ENCODE results near the gene MBD3L2.
"Not testable (repeated sequence)": the region's sequence is repeated elsewhere in the genome, so short reads cannot be mapped to it uniquely, and the experiment has no call there.

DNA sequence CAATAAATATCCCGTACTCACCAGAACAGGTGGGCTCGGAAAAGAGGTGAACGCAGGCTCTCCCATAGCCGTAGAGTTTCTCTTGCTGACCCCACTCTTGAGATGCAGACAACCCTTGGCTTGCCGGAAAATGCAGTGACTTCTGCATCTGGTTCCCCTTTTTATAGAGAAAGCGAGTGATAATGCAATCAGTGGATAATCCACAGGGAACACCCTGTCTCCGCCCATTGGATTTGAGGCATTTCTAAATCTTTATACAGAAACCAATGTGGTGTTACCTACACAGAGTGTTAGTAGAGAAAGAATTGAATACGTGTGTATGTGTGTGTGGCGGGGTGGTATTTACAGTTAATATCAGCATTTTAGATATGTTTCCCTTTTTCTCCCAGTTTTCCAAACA, 9.0 kb upstream of the MBD3L2 start, which contains the start of gene MBD3L4:
- TF ChIP-seq, protein P1, sequence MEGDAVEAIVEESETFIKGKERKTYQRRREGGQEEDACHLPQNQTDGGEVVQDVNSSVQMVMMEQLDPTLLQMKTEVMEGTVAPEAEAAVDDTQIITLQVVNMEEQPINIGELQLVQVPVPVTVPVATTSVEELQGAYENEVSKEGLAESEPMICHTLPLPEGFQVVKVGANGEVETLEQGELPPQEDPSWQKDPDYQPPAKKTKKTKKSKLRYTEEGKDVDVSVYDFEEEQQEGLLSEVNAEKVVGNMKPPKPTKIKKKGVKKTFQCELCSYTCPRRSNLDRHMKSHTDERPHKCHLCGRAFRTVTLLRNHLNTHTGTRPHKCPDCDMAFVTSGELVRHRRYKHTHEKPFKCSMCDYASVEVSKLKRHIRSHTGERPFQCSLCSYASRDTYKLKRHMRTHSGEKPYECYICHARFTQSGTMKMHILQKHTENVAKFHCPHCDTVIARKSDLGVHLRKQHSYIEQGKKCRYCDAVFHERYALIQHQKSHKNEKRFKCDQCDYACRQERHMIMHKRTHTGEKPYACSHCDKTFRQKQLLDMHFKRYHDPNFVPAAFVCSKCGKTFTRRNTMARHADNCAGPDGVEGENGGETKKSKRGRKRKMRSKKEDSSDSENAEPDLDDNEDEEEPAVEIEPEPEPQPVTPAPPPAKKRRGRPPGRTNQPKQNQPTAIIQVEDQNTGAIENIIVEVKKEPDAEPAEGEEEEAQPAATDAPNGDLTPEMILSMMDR (conservative IDR thresholded peaks at IDR 0.05; ENCODE audit: low read depth, low read length), result not testable (repeated sequence)
- not testable (repeated sequence) for TF ChIP-seq EZH2 (IDR thresholded peaks at IDR 0.05; ENCODE audit: low read length, unreplicated experiment); EZH2phosphoT487 (IDR thresholded peaks at IDR 0.05; ENCODE audit: borderline replicate concordance, low read length)

Data from PC-3 (cell line).